GM21526 (cell line): ENCODE measurements around the gene MED16.

ENCODE experiments used
- ATAC-seq: cut with Tn5 transposase; IDR thresholded peaks from one replicate; pipeline ENCODE4 v1.9.1; 2021; ENCODE audit warnings: moderate library complexity; ENCODE audit not compliant: unreplicated experiment, low FRiP score

The MED16 gene

GRCh38 chr19:912181-913079, 19.4 kb upstream of the MED16 start:
- ATAC-seq: no peak

GRCh38 chr19:911197-912033, 18.4 kb upstream of the MED16 start:
- ATAC-seq: no peak

DNA sequence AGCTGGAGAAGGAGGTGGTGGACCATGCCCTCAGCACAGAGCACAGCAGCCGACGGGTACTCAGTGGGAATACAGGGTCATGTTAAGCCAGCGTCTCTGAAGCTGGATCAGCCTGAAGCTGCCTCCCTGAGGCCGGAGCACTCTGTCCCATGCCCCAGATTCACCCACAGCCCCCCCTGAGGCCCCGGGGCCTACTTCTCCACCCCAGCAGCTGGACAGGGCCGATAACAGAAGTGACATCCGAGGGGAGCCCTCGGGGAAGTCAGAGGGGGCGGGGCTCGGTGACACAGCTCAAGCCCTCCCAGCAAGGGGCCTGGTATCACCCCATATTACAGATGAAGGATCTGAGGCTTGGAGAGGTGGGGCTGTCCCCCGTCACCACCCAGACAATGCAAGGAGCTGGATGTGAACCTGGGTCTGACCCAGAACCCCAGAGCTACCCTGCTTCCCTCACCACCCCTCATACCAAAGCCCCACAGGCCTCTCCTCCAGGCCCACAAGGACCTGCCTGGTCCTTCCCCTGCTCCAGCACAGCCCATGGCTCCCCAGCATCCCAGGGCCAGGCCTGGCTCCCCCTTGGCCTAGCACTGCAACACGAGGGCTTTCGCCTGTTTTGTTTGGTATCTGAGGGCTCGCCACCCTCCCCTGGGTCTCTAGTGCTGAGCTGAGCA, 14.3 kb upstream of the MED16 start:
- ATAC-seq: no peak

DNA sequence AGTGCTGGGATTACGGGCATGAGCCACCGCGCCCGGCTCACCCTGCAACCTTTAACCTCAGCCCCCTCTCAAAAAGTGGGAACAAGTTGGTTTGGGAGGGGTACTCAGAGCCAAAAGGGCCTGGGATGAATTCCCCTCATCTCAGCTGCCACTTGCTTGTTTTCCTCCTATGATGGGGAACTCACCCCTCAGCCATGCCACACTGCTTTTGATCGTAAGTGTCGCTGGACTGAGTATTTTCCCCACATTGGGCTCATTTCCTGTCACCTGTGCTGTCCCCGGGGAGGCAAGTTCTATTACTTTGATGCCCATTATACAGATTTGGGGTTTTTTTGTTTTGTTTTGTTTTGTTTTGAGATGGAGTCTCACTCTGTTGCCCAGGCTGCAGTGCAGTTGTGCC, 13.5 kb upstream of the MED16 start:
- no peak for ATAC-seq

- ATAC-seq: no peak
Measured at GRCh38 chr19:904545-904944, 11.6 kb upstream of the MED16 start.

GRCh38 chr19:903266-903797, 10.3 kb upstream of the MED16 start:
- ATAC-seq: no peak

DNA sequence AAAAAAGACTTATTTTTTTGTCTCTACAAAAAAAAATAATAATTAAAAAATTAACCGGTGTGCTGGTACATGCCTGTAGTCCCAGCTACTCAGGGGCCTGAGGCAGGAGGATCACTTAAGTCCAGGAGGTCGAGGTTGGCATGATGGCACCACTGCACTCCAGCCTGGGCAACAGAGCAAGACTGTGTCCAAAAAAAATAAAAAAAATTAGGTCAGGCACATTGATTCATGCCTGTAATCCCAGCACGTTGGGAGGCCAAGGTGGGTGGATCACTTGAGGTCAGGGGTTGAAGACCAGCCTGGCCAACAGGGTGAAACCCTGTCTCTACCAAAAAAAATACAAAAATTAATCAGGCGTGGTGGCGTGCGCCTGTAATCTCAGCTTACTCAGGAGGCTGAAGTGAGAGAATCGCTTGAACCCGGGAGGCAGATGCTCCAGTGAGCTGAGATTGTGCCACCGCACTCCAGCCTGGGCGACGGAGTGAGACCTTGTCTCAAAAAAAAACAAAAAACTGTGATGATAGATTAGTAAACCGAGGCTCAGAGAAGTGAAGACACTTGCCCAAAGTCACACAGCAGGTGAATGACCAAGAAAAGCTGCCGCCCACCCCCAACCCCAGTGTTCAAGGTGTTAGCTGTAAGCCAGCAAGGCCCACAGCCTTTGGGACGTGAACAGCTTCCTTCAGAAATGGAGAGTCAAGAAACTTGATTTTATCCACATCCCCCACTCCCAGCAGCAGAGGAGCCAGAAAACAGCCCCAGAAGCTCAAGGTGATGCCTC, 9.6 kb upstream of the MED16 start:
- ATAC-seq: no peak

DNA sequence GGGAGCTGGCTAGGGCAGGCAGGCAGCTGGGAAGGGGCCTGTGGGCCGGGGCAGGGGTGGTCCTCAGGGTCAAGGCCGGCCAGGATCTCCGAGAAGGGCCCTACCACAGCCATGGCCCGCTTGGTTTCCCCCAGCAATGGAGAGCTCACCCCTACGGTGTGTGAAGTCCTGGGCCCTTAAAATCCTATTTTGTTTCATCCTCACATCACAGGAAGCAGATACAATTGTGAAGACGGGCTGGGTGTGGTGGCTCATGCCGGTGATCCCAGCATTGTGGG, 9.0 kb upstream of the MED16 start:
- ATAC-seq: no peak

- ATAC-seq: no peak
Measured at GRCh38 chr19:901216-902092, 8.5 kb upstream of the MED16 start.

GRCh38 chr19:900302-901111, 7.5 kb upstream of the MED16 start:
- ATAC-seq: no peak

DNA sequence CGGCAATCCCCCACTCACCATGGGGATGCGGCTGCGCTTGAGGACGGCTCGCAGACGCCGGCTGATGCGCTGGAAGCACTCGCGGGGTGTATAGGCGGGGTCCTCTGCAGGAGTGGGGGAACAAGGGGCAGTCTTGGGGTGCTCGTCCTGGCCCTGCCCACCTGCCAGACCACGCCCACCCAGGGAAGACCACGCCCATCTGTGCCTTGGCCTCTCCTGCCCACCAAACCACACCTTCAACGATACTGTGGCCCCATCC, 7.0 kb upstream of the MED16 start:
- ATAC-seq: no peak

DNA sequence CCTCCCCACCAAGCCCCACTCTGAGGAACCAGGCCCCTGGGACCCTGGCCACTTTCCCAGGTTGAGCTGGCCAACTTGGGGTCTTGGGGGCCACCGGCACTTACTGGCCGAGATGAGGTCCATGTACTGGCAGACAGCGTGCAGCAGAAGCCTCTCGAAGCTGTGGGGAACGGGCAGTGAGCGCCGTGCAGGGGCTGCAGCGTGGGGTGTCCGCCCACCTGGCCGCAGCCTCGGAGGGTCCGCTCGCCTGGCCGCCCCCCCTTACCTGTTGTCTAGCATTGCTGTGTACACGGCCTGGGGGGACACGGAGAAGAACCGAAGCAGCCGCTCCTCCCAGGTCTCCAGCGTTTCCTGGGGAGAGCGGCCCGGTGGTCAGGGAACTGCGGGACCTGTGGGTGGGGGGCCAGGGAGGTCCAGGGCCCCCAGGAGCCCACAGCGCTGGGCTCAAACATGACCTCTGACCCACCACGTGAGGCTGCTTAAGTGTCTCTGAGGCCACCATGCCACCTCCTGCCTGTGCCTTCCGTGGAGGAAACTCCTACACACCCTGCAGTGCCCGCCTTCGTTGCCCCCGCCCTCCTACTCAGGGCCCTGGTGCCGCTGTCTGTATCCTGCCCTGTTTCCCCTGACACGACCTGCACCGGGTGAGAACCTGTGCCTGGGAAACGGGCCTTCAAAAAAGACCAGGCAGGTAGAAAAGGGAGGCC, 6.5 kb upstream of the MED16 start:
- ATAC-seq: no peak

DNA sequence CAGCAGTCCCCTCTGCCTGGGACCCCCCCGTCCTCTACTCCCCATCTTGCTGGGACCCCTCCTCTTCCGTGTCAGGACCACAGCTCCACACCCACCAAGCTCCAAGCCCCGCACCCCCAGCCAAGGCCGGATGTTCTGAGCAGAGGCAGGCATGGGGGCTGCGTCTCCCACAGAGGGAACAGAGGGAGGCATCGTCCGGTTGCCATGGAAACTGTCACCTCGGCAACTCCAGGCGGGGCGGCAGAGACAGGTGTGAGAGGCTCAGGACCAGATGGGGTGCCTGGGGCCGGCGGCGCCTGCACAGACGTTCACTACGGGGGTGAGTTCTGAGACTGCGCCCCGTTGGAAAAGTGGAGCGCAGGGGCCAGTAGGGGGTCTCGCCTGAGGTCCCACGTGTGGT, 5.7 kb upstream of the MED16 start:
- no peak for ATAC-seq

GRCh38 chr19:897442-898039, 4.6 kb upstream of the MED16 start:
- no peak for ATAC-seq

GRCh38 chr19:896999-897398, 4.0 kb upstream of the MED16 start:
- no peak for ATAC-seq

DNA sequence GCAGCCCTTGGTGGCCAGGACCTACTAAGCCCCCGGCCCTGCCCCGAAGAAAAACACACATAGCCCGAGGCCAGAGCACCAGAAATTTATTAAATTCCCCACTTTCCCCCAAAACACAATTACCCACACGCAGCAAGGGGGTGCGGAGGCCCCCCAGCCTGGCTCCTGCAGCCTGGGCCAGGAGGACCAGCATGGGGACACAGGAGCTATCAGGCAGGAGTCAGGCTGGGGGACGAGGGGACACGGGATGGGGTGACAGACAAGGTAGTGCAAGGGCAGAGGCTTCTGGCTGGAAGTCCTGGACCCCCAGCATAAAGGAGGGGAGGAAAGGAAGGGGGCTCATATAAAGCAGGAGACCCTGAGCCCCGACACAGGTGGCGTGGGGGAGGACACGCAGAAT, 3.4 kb upstream of the MED16 start:
- no peak for ATAC-seq

GRCh38 chr19:892243-892893, 619 bp downstream of the MED16 start:
- ATAC-seq: no peak
